Hematopoietic multipotent progenitor cell treated with erythropoietin and hydrocortisone succinate and interleukin-3 and kit ligand, for 15 days (in vitro differentiated cells): ENCODE measurements around the gene FBXW2.

Experiments used
- DNase-seq: peaks from one replicate; pipeline ENCODE4 v3.0.0-alpha.2; 2015; ENCODE audit warnings: low spot score

Gene FBXW2

DNA sequence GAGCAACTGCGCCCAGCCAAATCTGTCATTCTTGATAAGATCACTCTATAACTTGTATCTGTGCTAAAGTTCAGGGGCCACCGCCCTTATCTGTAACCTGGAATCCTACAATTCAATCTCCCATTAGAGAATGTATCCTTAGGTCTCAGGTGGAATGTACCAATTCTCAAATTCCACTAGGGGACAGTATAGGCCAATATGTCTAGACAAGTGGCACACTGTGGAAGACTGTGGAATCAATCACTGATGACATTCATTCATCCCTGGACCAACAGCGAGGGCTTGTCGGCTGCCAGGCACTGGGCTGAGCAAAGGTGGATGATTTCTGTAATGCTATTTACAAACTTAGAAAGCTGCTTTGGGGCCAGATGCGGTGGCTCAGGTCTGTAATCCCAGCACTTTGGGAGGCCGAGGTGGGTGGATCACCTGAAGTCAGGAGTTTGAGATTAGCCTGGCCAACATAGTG, 50.2 kb downstream of the FBXW2 start:
- peak; percentile 59 for DNase-seq

DNA sequence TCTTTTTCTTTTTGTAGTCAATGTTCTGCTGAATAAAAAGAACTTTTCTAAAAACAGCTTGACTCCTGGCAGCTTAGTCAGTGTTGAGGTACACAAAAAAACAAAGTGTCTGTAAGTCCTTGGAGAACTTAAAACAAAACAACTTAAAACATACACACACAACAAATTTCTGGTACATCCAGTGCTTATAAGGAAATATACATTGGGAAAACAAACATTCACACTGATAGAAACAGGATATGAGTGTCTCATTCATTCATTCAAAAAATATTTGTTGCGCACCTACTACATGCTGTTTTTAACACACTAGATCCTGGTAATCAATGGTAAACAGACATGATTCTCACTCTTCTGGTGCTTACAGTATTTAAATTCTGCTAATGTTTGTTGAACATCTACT, 51.5 kb downstream of the FBXW2 start:
- DNase-seq = no peak

DNA sequence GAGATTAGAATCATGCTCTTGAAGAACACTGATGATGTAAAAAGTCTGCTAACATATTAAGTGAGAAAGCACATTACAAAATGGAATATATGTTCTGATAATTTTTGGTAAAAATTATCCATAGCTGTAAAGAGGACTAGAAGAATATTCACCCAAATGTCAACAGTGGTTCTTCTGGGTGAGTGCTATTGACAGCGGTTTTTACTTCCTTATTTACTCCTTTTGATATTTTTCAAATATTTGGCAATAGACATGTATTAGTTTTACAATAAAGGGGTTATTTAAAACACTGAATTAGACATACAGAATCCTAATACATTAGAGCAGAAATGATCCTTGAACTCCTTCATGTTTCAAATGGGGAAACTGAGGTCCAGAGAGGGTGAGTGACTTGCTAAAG, 52.0 kb downstream of the FBXW2 start:
- no peak for DNase-seq

DNA sequence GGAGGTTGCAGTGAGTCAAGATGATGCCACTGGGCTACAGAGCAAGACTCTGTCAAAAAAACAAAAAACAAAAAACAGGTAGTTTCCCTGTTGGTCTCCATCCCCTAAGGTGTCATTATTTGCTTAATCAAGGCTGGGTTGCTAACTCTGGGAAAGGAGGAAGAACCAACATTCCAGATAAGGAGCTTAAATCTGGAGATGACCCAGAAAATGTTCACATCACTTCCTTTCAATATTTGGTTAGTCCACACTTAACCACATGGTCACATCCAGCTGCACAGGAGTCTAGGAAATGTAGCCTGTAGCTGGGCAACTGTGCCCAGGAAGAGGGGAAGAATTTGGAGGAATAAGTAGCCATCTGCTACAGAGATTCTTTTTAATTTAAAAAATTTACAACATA, 53.1 kb downstream of the FBXW2 start:
- DNase-seq = no peak

DNA sequence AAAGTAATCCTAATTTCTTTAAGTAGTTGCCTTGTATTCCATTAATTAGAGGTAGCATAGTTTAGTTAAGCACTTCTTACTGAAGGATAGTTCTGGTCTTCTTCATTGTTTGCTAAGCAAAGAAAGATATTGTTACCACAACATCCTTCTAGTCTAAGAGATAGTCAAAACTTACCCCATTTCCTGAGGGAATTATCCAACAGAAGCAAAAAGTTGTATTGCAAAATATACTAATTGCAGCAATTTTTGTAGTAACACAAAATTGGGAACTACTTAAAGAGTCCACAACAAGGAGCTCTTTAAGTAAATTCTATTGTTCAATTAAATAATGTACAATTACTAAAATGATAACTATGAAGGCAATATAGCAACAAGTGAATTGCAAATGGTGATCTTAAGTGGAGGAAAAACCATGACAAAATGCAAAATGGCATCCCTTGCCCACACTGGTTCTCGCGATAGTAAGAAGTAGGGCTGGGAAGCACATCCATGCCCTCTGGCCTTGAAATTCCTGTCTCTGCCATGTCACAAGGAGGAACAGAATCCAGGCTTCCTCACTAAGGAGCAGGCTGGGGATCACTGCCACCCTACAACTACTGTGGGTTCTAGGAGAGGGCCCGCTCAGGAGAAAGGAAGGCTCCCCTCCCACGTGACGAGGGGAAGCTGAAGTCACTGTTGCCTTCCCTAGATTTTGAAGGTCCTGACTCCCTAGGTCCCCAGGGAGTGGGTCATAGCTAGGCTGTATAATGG, 55.6 kb downstream of the FBXW2 start:
- DNase-seq = no peak

DNA sequence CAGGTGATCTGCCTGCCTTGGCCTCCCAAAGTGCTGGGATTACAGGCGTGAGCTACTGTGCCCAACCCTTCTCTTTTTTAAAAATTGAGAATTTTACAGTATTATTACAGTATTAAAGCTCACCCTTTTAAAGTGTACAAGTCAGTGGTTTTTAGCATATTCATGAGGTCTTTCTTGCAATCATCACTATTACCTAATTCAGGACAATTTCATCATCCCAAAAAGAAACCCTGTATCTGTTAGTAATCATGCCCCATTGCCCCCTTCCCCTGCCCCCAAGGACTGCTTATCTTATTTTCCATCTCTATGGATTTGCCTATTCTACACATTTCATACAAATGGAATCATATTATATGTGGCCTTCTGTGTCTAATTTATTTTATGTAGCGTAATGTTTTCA, 56.3 kb downstream of the FBXW2 start:
- no peak for DNase-seq

DNA sequence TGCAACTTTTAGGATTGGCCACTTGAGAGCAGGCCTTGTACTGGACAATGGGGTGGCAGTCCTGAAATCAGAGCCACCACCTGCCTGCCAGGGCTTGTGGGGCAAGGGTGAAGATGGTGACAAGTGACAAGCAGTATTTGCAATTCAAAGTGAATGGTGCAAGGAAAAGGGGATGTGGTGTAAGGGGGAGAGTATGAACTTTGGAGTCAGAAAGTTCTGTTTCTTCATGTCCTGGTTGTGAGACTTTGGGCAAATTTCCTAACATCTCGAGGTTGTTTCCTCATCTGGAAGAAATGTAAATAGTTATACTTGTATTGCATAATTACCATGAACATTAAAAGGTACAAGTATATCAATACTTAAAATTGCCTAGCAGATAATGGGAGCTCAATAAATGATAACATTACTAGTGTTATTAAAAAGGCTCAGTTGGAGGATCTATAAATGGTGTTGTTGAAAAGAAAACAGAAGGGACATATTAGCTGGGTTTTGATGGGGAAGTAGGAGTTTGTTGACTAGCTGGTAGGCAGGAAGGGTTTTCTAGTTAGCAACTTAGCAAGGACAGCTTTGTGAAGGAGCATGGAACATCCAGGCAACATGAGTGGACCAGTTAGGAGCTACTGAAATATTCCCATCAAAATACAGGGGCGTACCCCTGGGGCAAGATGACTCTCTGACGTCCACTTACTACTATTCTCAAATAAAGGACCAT, 57.6 kb downstream of the FBXW2 start:
- DNase-seq = no peak

DNA sequence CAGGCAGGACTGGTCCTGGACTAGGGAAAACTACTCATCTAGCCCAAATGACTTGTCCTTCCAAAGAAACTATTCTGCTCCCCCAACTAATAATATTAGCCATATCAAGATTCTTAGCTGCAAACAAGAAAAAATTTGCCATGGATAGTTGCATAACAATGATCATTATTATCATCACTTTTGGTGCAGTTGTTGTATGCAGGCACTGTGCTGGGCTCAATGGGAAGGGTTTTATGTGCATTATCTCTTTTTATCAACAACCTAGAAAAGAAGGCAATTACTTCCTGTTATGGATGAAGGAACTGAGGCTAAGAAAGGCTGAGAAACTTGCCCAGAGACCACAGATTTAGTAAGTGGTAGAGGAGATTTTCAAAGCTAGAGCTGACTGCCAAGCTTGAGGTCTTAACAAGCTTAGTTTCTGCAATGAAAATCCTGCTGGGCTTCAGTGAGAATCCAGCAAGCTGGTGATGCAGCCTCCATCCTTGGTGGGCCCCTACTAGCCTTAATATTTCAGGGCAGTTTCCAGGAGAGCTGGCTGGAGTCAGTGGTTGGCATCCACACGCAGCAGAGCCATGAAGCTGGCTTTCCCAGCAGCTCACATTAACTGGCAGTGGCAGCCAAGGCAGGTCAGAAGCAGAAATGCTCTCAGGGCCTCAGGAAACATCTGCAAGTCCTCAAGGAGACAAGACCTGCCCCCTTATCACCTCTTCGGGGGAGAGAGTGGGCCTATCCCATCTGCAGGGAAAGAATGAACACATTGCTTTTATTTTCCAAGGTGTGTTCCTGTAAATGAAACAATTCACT, 58.4 kb downstream of the FBXW2 start:
- DNase-seq = no peak

DNA sequence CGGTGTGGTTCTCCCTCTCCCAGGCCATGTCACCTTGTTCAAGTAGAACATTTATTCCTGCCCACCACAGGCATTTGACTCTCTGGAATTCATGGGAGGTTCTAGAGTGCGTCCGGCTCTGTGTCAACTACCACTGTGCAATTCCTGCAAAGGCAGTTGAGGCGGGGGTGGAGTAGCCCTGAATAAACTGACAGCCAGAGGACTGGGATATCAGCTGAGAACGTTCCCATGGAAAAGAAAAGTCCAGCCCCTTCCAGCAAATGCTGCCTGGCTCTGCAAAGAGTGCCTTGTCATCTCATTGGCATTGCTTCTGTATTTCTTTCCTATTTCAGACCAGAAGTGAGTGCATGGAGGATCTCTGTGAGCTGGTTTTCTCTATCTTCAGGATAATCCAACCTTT, 60.0 kb downstream of the FBXW2 start:
- DNase-seq = no peak

DNA sequence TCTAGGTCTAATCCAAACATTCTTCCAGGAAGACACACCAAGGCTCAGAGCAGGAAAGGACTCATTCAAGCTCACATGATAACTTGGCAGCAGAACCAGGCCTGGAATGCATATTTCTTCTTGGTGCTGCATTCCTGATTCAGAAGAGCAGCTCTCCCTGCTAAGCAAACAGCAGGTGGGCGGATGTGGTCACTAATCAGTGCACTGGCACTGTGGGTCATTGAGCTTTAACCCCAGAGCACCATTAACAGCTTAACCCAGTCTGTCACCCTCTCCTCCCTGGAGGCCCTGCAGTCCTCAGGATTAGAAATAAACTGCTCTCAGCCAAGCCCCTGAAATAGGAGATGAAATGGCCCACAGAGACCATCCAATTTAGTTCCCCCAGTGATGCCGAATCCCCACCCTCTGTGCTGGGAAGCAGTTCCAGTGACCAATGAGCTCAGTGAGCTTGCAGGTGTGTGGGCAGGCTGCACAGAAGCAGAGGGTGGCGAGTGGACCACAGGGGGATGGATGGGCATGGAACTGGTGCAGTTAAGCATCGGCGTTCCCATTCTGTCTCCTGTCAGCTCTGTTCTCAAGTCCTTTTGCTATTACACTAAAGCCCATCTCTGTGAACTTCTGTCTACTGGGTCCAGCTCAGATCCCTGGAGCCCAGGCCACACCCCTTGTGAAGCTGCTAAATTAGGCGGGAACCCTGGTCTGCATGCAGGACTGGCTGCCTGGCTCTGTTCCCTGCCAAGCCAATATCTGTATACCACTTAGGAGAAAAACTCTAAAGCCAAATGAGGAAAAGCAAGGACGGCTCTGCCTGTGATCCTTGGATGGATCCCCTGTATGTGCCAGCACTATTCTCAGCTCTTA, 62.3 kb downstream of the FBXW2 start:
- DNase-seq = no peak

DNA sequence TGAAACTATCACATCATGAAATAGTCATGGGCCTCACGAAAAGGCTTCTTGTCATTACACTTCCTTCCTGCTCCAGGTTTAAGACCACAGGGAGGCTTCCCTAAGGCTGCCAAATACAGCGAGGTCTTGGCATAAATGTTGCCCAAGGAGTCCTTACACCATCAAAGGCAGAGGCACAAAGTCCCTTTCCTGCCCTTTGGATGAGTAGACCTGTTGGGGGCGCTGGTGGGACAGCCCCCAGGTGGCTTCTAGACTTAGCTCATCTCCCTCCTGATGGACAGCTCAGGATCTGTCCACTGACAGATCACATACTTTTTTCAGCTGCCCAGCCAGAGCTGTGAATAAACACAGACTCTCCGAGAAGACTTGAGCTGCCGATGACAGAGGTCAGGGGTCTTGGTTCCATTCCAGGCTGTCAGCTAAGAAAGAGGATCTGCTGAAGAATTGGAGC, 63.4 kb downstream of the FBXW2 start:
- no peak for DNase-seq

DNA sequence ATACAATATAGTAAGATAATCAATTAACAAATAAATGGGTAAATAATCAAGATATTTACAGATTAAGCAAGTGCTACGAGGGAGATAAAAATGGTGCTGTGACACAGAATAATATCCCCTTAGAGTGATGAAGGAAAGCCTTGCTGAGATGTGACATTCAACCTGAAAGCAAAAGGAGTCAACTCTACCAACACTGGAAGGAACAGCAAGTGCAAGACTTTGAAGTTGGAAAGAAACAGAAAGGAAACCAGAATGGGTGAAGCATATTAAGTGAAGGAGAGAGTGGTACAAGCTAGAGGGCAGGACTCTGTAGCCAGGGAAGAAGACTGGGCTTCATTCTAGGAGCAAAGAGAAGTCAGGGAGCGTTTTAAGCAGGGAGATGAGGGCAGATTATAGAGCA, 66.7 kb downstream of the FBXW2 start:
- no peak for DNase-seq

DNA sequence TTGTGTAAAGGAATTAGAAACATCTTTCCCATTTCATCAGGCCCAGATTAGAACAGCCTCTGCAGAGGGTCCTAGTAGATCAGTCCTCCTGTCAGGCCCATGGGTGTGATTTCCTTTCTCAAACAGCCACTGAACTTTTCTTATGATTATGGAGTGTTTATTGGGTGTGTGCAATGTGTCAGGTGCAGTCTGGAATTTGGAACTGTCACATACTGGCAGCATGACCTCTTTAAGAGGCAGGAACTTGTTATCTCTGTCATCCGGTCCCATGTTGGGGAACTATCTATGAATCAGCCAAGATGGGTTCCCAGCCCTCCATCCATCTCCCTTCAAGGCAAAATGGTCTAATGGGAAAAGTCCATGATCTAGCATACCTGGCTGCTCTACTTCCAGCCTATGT, 67.3 kb downstream of the FBXW2 start:
- no peak for DNase-seq

DNA sequence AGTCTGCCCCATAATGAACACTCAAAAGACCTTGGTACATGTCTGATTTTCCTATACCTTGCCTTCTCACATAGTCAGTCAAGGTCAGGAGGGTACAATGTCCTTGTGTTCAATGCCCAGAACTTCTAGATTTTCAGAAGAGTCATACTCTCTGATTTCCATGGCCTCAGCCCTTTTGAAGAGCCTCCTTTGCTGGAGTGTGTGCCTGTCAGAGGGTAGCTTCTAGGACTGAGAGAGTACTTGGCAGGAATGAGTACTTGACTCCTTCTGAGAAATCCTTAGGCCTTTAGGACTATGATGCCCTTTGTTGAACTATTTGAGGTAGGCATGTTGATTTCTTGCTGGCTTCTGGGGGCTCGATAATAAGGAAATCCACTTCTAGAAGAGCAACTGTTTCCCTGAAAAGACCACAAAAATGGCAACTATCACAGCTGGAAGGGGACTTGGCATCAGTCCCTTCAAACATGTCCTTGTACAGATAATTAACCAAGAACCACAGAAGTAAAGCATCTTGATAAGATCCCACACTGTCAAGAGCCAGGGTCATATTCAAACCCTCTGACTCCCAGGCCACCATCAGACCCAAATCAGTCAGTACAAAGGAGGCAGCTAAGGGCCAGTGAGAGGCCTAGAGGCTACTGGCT, 68.3 kb downstream of the FBXW2 start:
- no peak for DNase-seq

DNA sequence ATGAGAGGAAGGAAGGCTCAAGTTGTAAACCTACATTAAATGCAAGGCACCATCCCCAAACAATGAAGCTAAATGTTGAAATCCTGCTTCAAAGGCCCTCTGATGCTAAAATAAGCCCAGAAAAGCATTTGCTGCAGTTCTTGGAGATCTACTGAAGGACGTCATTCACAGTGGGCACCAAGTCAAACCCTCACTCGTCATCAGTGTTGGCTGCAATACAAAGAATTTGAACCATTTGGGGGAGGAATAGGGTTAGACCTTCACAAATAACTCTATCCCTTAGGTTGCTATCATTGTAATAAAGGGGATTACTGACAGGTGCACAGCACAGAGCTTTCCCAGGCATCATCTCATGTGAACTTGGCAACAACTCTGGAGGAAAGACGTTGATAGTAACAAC, 69.7 kb downstream of the FBXW2 start:
- no peak for DNase-seq

DNA sequence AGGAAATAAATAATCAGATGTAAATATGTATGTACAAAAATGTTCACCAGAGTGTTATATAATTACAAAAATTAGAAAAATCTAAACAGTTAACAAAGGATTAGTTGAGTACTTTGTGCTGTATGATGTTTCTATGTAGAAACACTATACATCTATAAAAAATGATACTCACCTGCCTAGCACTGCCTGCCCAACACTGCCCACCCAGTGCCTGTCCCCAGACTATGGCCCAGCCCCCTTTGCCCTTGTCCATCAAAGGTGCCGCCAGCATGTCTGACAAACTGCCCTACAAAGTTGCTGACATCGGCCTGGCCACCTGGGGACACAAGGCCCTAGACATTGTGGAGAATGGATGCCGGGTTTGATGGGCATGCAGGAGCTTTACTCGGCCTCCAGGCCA, 72.8 kb downstream of the FBXW2 start:
- no peak for DNase-seq

DNA sequence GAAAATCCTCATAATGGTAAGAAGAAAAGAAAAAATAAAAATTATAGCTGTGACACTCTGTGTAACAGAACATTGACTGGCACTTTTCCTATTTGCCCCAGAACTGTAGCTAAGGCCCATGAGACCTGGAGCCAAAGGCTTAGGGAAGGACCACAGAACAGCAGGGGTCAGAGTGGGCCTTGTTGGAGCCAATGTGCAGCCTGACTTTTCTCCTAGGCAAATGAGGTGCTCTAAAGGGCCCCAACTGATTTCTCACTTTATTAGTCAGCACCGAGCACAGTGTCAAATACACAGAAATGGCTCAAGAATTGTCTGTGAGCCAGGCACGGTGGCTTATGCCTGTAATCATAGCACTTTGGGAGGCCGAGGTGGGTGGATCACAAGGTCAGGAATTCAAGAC, 74.9 kb downstream of the FBXW2 start:
- no peak for DNase-seq

DNA sequence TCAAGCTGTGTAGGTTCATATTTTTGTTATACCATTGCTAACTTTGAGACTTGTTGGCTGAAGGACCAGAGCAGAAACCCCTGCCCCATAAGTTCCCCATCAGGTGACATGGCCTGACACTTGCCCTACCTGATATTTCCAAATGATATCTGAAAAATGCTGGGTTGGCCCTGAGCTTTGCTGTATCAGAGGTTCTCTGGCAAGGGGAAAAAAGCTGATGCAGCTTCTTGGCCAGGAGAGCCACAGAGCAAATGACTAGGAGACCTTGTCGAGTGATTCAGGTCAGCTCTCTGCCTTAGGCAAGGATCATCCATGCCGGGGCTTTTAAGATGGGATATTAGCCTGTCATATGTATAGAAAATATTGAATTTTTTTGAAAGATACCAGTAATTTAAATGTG, 76.0 kb downstream of the FBXW2 start:
- no peak for DNase-seq

DNA sequence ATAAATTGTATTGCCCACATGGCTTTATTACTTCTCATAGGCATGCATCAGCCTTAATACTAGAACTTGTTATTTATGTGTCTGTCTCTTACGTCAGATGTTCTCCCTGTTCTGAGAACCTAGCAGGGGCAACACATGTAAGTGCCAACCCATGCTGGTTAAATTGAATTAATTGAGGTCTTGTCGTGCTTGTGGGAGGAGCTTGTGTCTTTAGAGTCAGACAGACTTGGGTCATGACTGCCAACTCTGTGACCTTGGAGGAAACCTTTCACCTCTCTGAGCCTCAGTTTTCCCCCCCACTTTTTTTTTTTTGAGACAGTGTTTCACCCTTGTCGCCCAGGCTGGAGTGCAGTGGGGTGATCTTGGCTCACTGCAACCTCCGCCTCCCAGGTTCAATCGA, 76.7 kb downstream of the FBXW2 start:
- DNase-seq = no peak

DNA sequence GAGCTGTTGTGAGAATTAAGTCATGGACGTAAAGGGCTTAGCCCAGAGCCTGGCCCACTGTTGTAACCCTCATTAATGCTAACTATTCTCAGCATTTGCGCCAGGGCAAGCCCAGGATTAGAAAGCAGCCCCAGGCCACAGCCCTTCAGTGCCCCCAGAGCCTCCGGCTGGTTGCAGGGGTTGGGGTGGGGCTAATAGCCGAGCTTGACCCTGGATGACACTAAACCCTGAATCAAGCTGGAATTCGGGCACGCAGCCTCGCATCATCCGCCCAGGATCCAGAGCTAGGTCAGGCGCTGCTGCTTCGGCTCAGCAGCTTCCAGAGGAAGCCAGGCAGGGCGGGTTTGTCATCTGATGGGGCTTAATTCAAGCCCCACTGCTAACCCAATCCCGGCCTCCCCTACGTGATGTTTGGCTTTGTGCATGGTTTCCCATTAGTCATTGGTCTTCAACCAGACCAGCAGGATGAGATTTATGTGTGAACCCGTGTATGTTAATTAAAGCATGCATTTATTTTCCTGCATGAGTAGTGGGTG, 77.8 kb downstream of the FBXW2 start:
- DNase-seq = no peak

DNA sequence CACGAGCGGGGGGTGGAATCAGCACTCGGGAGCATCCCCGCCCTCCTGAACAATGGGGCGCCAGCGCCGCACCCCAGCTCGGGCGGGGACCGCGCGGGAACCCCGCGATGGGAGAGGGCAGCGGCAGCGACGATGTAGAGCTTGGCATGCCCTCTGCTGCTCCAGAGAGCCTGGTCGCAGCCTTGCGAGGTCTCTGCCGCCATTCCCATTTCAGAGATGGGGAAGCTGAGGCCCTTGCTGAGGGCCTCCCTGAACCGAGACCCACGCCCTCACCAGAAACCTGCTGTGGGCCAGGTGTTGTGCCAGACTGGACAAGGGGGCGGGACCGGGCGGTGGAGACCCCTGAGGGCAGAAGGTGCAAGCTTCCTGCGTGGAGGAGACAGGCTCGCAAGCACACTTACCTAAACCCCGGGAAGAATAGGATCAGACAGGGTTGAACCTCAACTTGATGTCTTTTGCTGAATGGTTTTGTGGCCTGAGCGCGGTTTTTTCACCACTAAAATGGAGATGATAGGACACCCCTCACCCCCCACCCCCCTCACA, 78.3 kb downstream of the FBXW2 start:
- DNase-seq = no peak
